GM21381 (cell line): ENCODE results near the gene ATP2C1.
"Not testable (repeated sequence)": the region's sequence is repeated elsewhere in the genome, so short reads cannot be mapped to it uniquely, and the experiment has no call there.

Source experiments
- ATAC-seq: cut with Tn5 transposase; IDR thresholded peaks from one replicate; pipeline ENCODE4 v1.9.1; 2021; ENCODE audit warnings: mild to moderate bottlenecking, moderate library complexity; ENCODE audit not compliant: unreplicated experiment

ATP2C1 gene

GRCh38 chr3:130972592-130972991 lies 78.7 kb downstream of the ATP2C1 start:
- not testable (repeated sequence) for ATAC-seq

- ATAC-seq = no peak
These were observed 79.5 kb downstream of the ATP2C1 start for GRCh38 chr3:130973406-130973805.

GRCh38 chr3:130974201-130974600 lies 80.3 kb downstream of the ATP2C1 start:
- ATAC-seq = no peak

GRCh38 chr3:130975251-130975650 lies 81.4 kb downstream of the ATP2C1 start:
- ATAC-seq = no peak

GRCh38 chr3:130976706-130977105 lies 82.8 kb downstream of the ATP2C1 start:
- ATAC-seq = no peak

GRCh38 chr3:130979117-130979516 lies 85.2 kb downstream of the ATP2C1 start:
- no peak for ATAC-seq

GRCh38 chr3:130981469-130981868 lies 87.6 kb downstream of the ATP2C1 start:
- no peak for ATAC-seq

- ATAC-seq = no peak
These were observed 96.4 kb downstream of the ATP2C1 start for GRCh38 chr3:130990282-130990681.

GRCh38 chr3:130991126-130991525 lies 97.2 kb downstream of the ATP2C1 start:
- ATAC-seq = no peak

GRCh38 chr3:130992344-130992743 lies 98.5 kb downstream of the ATP2C1 start:
- no peak for ATAC-seq

GRCh38 chr3:130997289-130997688 lies 103.4 kb downstream of the ATP2C1 start:
- no peak for ATAC-seq

GRCh38 chr3:131001071-131001470 lies 107.2 kb downstream of the ATP2C1 start:
- ATAC-seq = no peak

- ATAC-seq = no peak
These were observed 110.7 kb downstream of the ATP2C1 start for GRCh38 chr3:131004603-131005002.

- no peak for ATAC-seq
These were observed 113.4 kb downstream of the ATP2C1 start for GRCh38 chr3:131007256-131007655.

GRCh38 chr3:131007782-131008181 lies 113.9 kb downstream of the ATP2C1 start:
- ATAC-seq = no peak

- no peak for ATAC-seq
These were observed 114.4 kb downstream of the ATP2C1 start for GRCh38 chr3:131008326-131008725.

GRCh38 chr3:131009698-131010097 lies 115.8 kb downstream of the ATP2C1 start:
- no peak for ATAC-seq

- no peak for ATAC-seq
These were observed 125.1 kb downstream of the ATP2C1 start for GRCh38 chr3:131018970-131019369.

- peak; percentile 50 for ATAC-seq
These were observed 126.3 kb downstream of the ATP2C1 start for GRCh38 chr3:131020122-131020693.

- ATAC-seq = no peak
These were observed 131.7 kb downstream of the ATP2C1 start for GRCh38 chr3:131025539-131025938.

GRCh38 chr3:131026321-131027151 lies 132.7 kb downstream of the ATP2C1 start, which contains the start of the genes ASTE1 and NEK11:
Gene ASTE1, minus strand, starts transcription at chr3:131026825. Its CDS starts 1,519 bp downstream, at chr3:131025306.
Gene NEK11, plus strand, starts transcription at chr3:131026877. Its CDS starts 2,832 bp downstream, at chr3:131029709.
- ATAC-seq = peak; percentile 100

GRCh38 chr3:131028844-131029243 lies 135.0 kb downstream of the ATP2C1 start:
- ATAC-seq = no peak
